ENCODE results near the gene PRR22.

The PRR22 gene

GRCh38 chr19:5811117-5811516 lies 26.6 kb upstream of the PRR22 start:
- no peak for DNase-seq

GRCh38 chr19:5809469-5809868 lies 24.9 kb upstream of the PRR22 start:
- DNase-seq, result no peak

GRCh38 chr19:5809053-5809452 lies 24.5 kb upstream of the PRR22 start:
- no peak for DNase-seq

- no peak for DNase-seq
Measured at GRCh38 chr19:5808120-5808816, 23.7 kb upstream of the PRR22 start.

- no peak for DNase-seq
Measured at GRCh38 chr19:5806905-5807304, 22.4 kb upstream of the PRR22 start.

GRCh38 chr19:5806133-5806489 lies 21.6 kb upstream of the PRR22 start:
- DNase-seq, result no peak

GRCh38 chr19:5805462-5806132 lies 21.1 kb upstream of the PRR22 start:
- peak; percentile 32 for DNase-seq

- no peak for DNase-seq
Measured at GRCh38 chr19:5804516-5805461, 20.2 kb upstream of the PRR22 start, which contains the start of gene NRTN. TSS of gene NRTN (plus strand) at chr19:5805067. CDS start at chr19:5824166, 19,099 bp downstream.

GRCh38 chr19:5803752-5804515 lies 19.4 kb upstream of the PRR22 start:
- DNase-seq, result peak; percentile 88

GRCh38 chr19:5803441-5803751 lies 18.9 kb upstream of the PRR22 start:
- no peak for DNase-seq

- peak; percentile 56 for DNase-seq
Measured at GRCh38 chr19:5801796-5802619, 17.5 kb upstream of the PRR22 start.

- no peak for DNase-seq
Measured at GRCh38 chr19:5800361-5801270, 16.1 kb upstream of the PRR22 start.

GRCh38 chr19:5799247-5800241 lies 15.0 kb upstream of the PRR22 start:
- DNase-seq, result no peak

GRCh38 chr19:5798244-5798643 lies 13.7 kb upstream of the PRR22 start:
- DNase-seq, result no peak

- no peak for DNase-seq
Measured at GRCh38 chr19:5795382-5795919, 10.9 kb upstream of the PRR22 start.

- no peak for DNase-seq
Measured at GRCh38 chr19:5793188-5793587, 8.6 kb upstream of the PRR22 start.

GRCh38 chr19:5792224-5792623 lies 7.7 kb upstream of the PRR22 start:
- DNase-seq, result no peak

GRCh38 chr19:5790559-5791520 lies 6.3 kb upstream of the PRR22 start, which contains the start of gene DUS3L:
TSS of gene DUS3L (minus strand) at chr19:5791163. CDS start at chr19:5791141, 22 bp downstream.
- peak; percentile 95 for DNase-seq
